GM12865 (cell line): ENCODE measurements around the gene FRRS1.

Experiments used
- DNase-seq: peaks from one replicate; pipeline ENCODE4 v3.0.0; 2010; ENCODE audit warnings: low read depth
- H3K4me3 ChIP-seq: 2 replicates; pipeline ENCODE4 v1.5.1; 2011; ENCODE audit warnings: mild to moderate bottlenecking, low read depth, low read length, control low read depth
- CTCF ChIP-seq: IDR thresholded peaks from 2 replicates; pipeline ENCODE4 v1.5.1; 2011; ENCODE audit warnings: low read length, control low read depth, low read depth, inconsistent platforms; ENCODE audit not compliant: insufficient read depth; ENCODE audit errors: missing control alignments

FRRS1 gene

GRCh38 chr1:99707535-99708142 is 58.8 kb downstream of the FRRS1 start:
- DNase-seq, result peak; percentile 67
- TF ChIP-seq CTCF, result peak; percentile 81
- H3K4me3 ChIP-seq, result no peak overlapping the region

GRCh38 chr1:99705385-99705784 is 61.0 kb downstream of the FRRS1 start:
- DNase-seq, result no peak
- no peak overlapping the region for H3K4me3 ChIP-seq
- no peak for TF ChIP-seq CTCF

- DNase-seq, result no peak
- no peak overlapping the region for H3K4me3 ChIP-seq
- no peak for TF ChIP-seq CTCF
Measured at GRCh38 chr1:99704356-99704816, 62.0 kb downstream of the FRRS1 start.

GRCh38 chr1:99702221-99702620 is 64.2 kb downstream of the FRRS1 start:
- no peak for TF ChIP-seq CTCF
- DNase-seq, result no peak

GRCh38 chr1:99700020-99700419 is 66.4 kb downstream of the FRRS1 start:
- TF ChIP-seq CTCF, result no peak
- DNase-seq, result no peak
- no peak overlapping the region for H3K4me3 ChIP-seq

More at GRCh38 chr1:99702221-99702620, 64.2 kb downstream of the FRRS1 start:
- no peak overlapping the region for H3K4me3 ChIP-seq

GRCh38 chr1:99697580-99697979 is 68.9 kb downstream of the FRRS1 start:
- no peak for DNase-seq
- H3K4me3 ChIP-seq, result no peak overlapping the region
- no peak for TF ChIP-seq CTCF

- TF ChIP-seq CTCF, result no peak
- DNase-seq, result no peak
- no peak overlapping the region for H3K4me3 ChIP-seq
Measured at GRCh38 chr1:99696616-99697015, 69.8 kb downstream of the FRRS1 start.
